ENCODE measurements around the gene EGR2. TPM values are rescaled to one million over a fixed set of nuclear protein-coding genes. Genes with fewer than 3 reads are reported as not detected.

The EGR2 gene
- polyA plus RNA-seq, 4 donors: 0.45 to 5.4 (median 0.88) TPM

GRCh38 chr10:62829622-62830021 is 13.5 kb upstream of the EGR2 start:
- Histone ChIP-seq H3K27me3 (ENCODE audit: control insufficient read depth in 3 of 3, insufficient read depth in 3 of 3, low read length in 3 of 3) (peaks cover 0 to 11% (median 0%) of the 10 kb centered on the region in 3 donors), H3K4me1 (ENCODE audit: control insufficient read depth in 3 of 3, insufficient read depth in 2 of 3, low read depth in 1 of 3, low read length in 2 of 3) (no peaks in the 10 kb centered on the region), H3K4me3 (ENCODE audit: low read depth in 1 of 3, low read length in 3 of 3) (no peak overlapping the region), H3K27ac (ENCODE audit: low read depth in 1 of 3, low read length in 2 of 3) (no peak overlapping the region), H3K9me3 (ENCODE audit: control insufficient read depth in 2 of 2, insufficient read depth in 1 of 2, low read depth in 1 of 2, low read length in 1 of 2) (no peaks in the 10 kb centered on the region), H3K36me3 (ENCODE audit: control insufficient read depth in 3 of 3, insufficient read depth in 2 of 3, low read depth in 1 of 3, low read length in 3 of 3) (no peaks in the 10 kb centered on the region)
- 66 to 82% (median 69%) methylated on average over 2 of the region's 2 CpGs for WGBS, 3 donors
- DNase-seq (no peak), FAIRE-seq (no peak)

- 87 to 92% (median 91%) methylated on average over 1 of the region's 1 CpG for WGBS, 3 donors
- DNase-seq (no peak), FAIRE-seq (no peak)
- no peak overlapping the region for H3K4me3 ChIP-seq (ENCODE audit: low read depth in 1 of 3, low read length in 3 of 3)
- no peak overlapping the region for H3K27ac ChIP-seq (ENCODE audit: low read depth in 1 of 3, low read length in 2 of 3)
- H3K4me1 ChIP-seq (ENCODE audit: control insufficient read depth in 3 of 3, insufficient read depth in 2 of 3, low read depth in 1 of 3, low read length in 2 of 3): no peaks in the 10 kb centered on the region
- peaks cover 0 to 25% (median 0%) of the 10 kb centered on the region in 3 donors for H3K27me3 ChIP-seq (ENCODE audit: control insufficient read depth in 3 of 3, insufficient read depth in 3 of 3, low read length in 3 of 3)
- H3K36me3 ChIP-seq (ENCODE audit: control insufficient read depth in 3 of 3, insufficient read depth in 2 of 3, low read depth in 1 of 3, low read length in 3 of 3): no peaks in the 10 kb centered on the region
- no peaks in the 10 kb centered on the region for H3K9me3 ChIP-seq (ENCODE audit: control insufficient read depth in 2 of 2, insufficient read depth in 1 of 2, low read depth in 1 of 2, low read length in 1 of 2)
These were observed 10.1 kb upstream of the EGR2 start for GRCh38 chr10:62826273-62826672.

- H3K27me3 ChIP-seq (ENCODE audit: control insufficient read depth in 3 of 3, insufficient read depth in 3 of 3, low read length in 3 of 3): peaks cover 0 to 57% (median 0%) of the 10 kb centered on the region in 3 donors
- H3K27ac ChIP-seq (ENCODE audit: low read depth in 1 of 3, low read length in 2 of 3): no peak overlapping the region
- H3K4me3 ChIP-seq (ENCODE audit: low read depth in 1 of 3, low read length in 3 of 3): no peak overlapping the region
- no peaks in the 10 kb centered on the region for H3K36me3 ChIP-seq (ENCODE audit: control insufficient read depth in 3 of 3, insufficient read depth in 2 of 3, low read depth in 1 of 3, low read length in 3 of 3)
- H3K4me1 ChIP-seq (ENCODE audit: control insufficient read depth in 3 of 3, insufficient read depth in 2 of 3, low read depth in 1 of 3, low read length in 2 of 3): peaks cover 5 to 16% (median 12%) of the 10 kb centered on the region in 3 donors
- WGBS, 3 donors: 37 to 73% (median 50%) methylated on average over 5 of the region's 5 CpGs
- H3K9me3 ChIP-seq (ENCODE audit: control insufficient read depth in 2 of 2, insufficient read depth in 1 of 2, low read depth in 1 of 2, low read length in 1 of 2): no peaks in the 10 kb centered on the region
- FAIRE-seq (no peak), DNase-seq (peak in 1 of 2 donors; percentile 54)
These were observed 4.4 kb upstream of the EGR2 start for GRCh38 chr10:62820586-62820985.

GRCh38 chr10:62819141-62819920 is 3.2 kb upstream of the EGR2 start:
- 35 to 45% (median 43%) methylated on average over 19 of the region's 19 CpGs for whole genome bisulfite sequencing, 3 donors
- Histone ChIP-seq H3K27ac (ENCODE audit: low read depth in 1 of 3, low read length in 2 of 3) (no peak overlapping the region), H3K36me3 (ENCODE audit: control insufficient read depth in 3 of 3, insufficient read depth in 2 of 3, low read depth in 1 of 3, low read length in 3 of 3) (no peaks in the 10 kb centered on the region), H3K27me3 (ENCODE audit: control insufficient read depth in 3 of 3, insufficient read depth in 3 of 3, low read length in 3 of 3) (peaks cover 0 to 63% (median 6%) of the 10 kb centered on the region in 3 donors), H3K4me1 (ENCODE audit: control insufficient read depth in 3 of 3, insufficient read depth in 2 of 3, low read depth in 1 of 3, low read length in 2 of 3) (peaks cover 8 to 26% (median 13%) of the 10 kb centered on the region in 3 donors), H3K4me3 (ENCODE audit: low read depth in 1 of 3, low read length in 3 of 3) (no peak overlapping the region), H3K9me3 (ENCODE audit: control insufficient read depth in 2 of 2, insufficient read depth in 1 of 2, low read depth in 1 of 2, low read length in 1 of 2) (no peaks in the 10 kb centered on the region)
- DNase-seq: no peak
- FAIRE-seq: no peak

GRCh38 chr10:62818426-62819011 is 2.4 kb upstream of the EGR2 start:
- Histone ChIP-seq H3K27me3 (ENCODE audit: control insufficient read depth in 3 of 3, insufficient read depth in 3 of 3, low read length in 3 of 3) (peaks cover 0 to 66% (median 8%) of the 10 kb centered on the region in 3 donors), H3K4me3 (ENCODE audit: low read depth in 1 of 3, low read length in 3 of 3) (peak overlapping the region in 2 of 3 donors; percentile 75 to 79), H3K4me1 (ENCODE audit: control insufficient read depth in 3 of 3, insufficient read depth in 2 of 3, low read depth in 1 of 3, low read length in 2 of 3) (peaks cover 8 to 26% (median 13%) of the 10 kb centered on the region in 3 donors), H3K27ac (ENCODE audit: low read depth in 1 of 3, low read length in 2 of 3) (no peak overlapping the region), H3K36me3 (ENCODE audit: control insufficient read depth in 3 of 3, insufficient read depth in 2 of 3, low read depth in 1 of 3, low read length in 3 of 3) (no peaks in the 10 kb centered on the region), H3K9me3 (ENCODE audit: control insufficient read depth in 2 of 2, insufficient read depth in 1 of 2, low read depth in 1 of 2, low read length in 1 of 2) (no peaks in the 10 kb centered on the region)
- WGBS, 3 donors: 2 to 7% (median 6%) methylated on average over 47 to 65 of the region's 65 CpGs
- DNase-seq: peak in 1 of 2 donors; percentile 44
- FAIRE-seq: no peak

GRCh38 chr10:62817766-62818425 is 1.7 kb upstream of the EGR2 start:
- 1 to 2% (median 1%) methylated on average over 44 to 51 of the region's 51 CpGs for WGBS, 3 donors
- H3K36me3 ChIP-seq (ENCODE audit: control insufficient read depth in 3 of 3, insufficient read depth in 2 of 3, low read depth in 1 of 3, low read length in 3 of 3): peaks cover 0 to 1% (median 0%) of the 10 kb centered on the region in 3 donors
- H3K9me3 ChIP-seq (ENCODE audit: control insufficient read depth in 2 of 2, insufficient read depth in 1 of 2, low read depth in 1 of 2, low read length in 1 of 2): no peaks in the 10 kb centered on the region
- peaks cover 8 to 26% (median 13%) of the 10 kb centered on the region in 3 donors for H3K4me1 ChIP-seq (ENCODE audit: control insufficient read depth in 3 of 3, insufficient read depth in 2 of 3, low read depth in 1 of 3, low read length in 2 of 3)
- peak overlapping the region; percentile 81 to 90 (median 85) for H3K27ac ChIP-seq (ENCODE audit: low read depth in 1 of 3, low read length in 2 of 3)
- H3K4me3 ChIP-seq (ENCODE audit: low read depth in 1 of 3, low read length in 3 of 3): peak overlapping the region; percentile 45 to 79 (median 75)
- H3K27me3 ChIP-seq (ENCODE audit: control insufficient read depth in 3 of 3, insufficient read depth in 3 of 3, low read length in 3 of 3): peaks cover 0 to 70% (median 8%) of the 10 kb centered on the region in 3 donors
- peak; percentile 71 to 90 for DNase-seq
- no peak for FAIRE-seq

GRCh38 chr10:62817121-62817765 is 1.1 kb upstream of the EGR2 start:
- Histone ChIP-seq H3K4me3 (ENCODE audit: low read depth in 1 of 3, low read length in 3 of 3) (peak overlapping the region; percentile 45 to 79 (median 75)), H3K27me3 (ENCODE audit: control insufficient read depth in 3 of 3, insufficient read depth in 3 of 3, low read length in 3 of 3) (peaks cover 0 to 75% (median 8%) of the 10 kb centered on the region in 3 donors), H3K9me3 (ENCODE audit: control insufficient read depth in 2 of 2, insufficient read depth in 1 of 2, low read depth in 1 of 2, low read length in 1 of 2) (no peaks in the 10 kb centered on the region), H3K4me1 (ENCODE audit: control insufficient read depth in 3 of 3, insufficient read depth in 2 of 3, low read depth in 1 of 3, low read length in 2 of 3) (peaks cover 8 to 26% (median 13%) of the 10 kb centered on the region in 3 donors), H3K36me3 (ENCODE audit: control insufficient read depth in 3 of 3, insufficient read depth in 2 of 3, low read depth in 1 of 3, low read length in 3 of 3) (peaks cover 0 to 3% (median 0%) of the 10 kb centered on the region in 3 donors), H3K27ac (ENCODE audit: low read depth in 1 of 3, low read length in 2 of 3) (peak overlapping the region; percentile 81 to 90 (median 85))
- FAIRE-seq: no peak
- peak; percentile 49 to 83 for DNase-seq
- WGBS, 3 donors: 0% methylated on average over 49 of the region's 49 CpGs

GRCh38 chr10:62816076-62816330 is 163 bp downstream of the EGR2 start:
- Histone ChIP-seq H3K9me3 (ENCODE audit: control insufficient read depth in 2 of 2, insufficient read depth in 1 of 2, low read depth in 1 of 2, low read length in 1 of 2) (no peaks in the 10 kb centered on the region), H3K27ac (ENCODE audit: low read depth in 1 of 3, low read length in 2 of 3) (peak overlapping the region in 1 of 3 donors; percentile 90), H3K4me3 (ENCODE audit: low read depth in 1 of 3, low read length in 3 of 3) (peak overlapping the region in 2 of 3 donors; percentile 75 to 79), H3K27me3 (ENCODE audit: control insufficient read depth in 3 of 3, insufficient read depth in 3 of 3, low read length in 3 of 3) (peaks cover 0 to 67% (median 8%) of the 10 kb centered on the region in 3 donors), H3K4me1 (ENCODE audit: control insufficient read depth in 3 of 3, insufficient read depth in 2 of 3, low read depth in 1 of 3, low read length in 2 of 3) (peaks cover 8 to 26% (median 13%) of the 10 kb centered on the region in 3 donors), H3K36me3 (ENCODE audit: control insufficient read depth in 3 of 3, insufficient read depth in 2 of 3, low read depth in 1 of 3, low read length in 3 of 3) (peaks cover 0 to 3% (median 0%) of the 10 kb centered on the region in 3 donors)
- FAIRE-seq (no peak), DNase-seq (no peak)
- 0 to 2% (median 0%) methylated on average over 2 of the region's 2 CpGs for whole genome bisulfite sequencing, 3 donors
